ENCODE measurements around the gene ITFG2. TPM values are rescaled to one million over a fixed set of nuclear protein-coding genes. Genes with fewer than 3 reads are reported as not detected.

The ITFG2 gene
- total RNA-seq, 1 experiment from 2014 or later: 24.6 TPM

DNA sequence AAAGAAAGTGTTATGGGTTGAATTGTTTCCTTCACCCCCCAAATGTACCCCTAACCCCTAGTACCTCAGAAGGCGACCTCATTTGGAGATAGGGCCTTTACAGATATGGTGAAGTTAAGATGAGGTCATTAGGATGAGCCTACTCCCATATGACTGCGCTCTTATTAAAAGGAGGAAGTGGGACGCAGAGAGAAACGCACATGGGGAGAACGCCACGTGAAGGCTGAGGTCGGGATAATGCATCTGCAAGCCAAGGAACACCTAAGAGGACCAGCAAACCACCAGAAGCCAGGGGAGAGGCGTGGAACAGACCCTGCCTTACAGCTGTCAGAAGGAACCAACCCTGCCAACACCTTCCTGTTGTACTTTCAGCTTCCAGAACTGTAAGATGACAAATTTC is 24.1 kb downstream of the ITFG2 start:
- Histone ChIP-seq H3K9ac (ENCODE audit: low read length) (no peak overlapping the region), H3K36me3 (ENCODE audit: control insufficient read depth in 1 of 2, insufficient read depth in 2 of 2, low read length in 2 of 2) (0 out of 4 replicates have a peak, but pooled peaks cover 0 to 3% of the 10 kb centered on the region in 2 experiments), H3K9me3 (ENCODE audit: control insufficient read depth in 1 of 2, insufficient read depth in 1 of 2, low read depth in 1 of 2, low read length in 2 of 2) (no peaks in the 10 kb centered on the region), H2AFZ (ENCODE audit: low read depth, low read length, poor library complexity, severe bottlenecking) (no peak overlapping the region), H3K4me2 (ENCODE audit: low read length) (no peak overlapping the region), H3K79me2 (ENCODE audit: insufficient read depth, low read length) (no peaks in the 10 kb centered on the region), H3K27me3 (ENCODE audit: insufficient read depth, low read length) (no peaks in the 10 kb centered on the region), H3K27ac (ENCODE audit: low read depth, low read length) (no peak overlapping the region), H3K9me2 (ENCODE audit: insufficient read depth) (no peaks in the 10 kb centered on the region), H3K4me3 (replicated peaks in 1 of 2; ENCODE audit: low read depth in 1 of 2, low read length in 2 of 2) (no peak overlapping the region), H3K4me1 (ENCODE audit: control insufficient read depth in 1 of 2, insufficient read depth in 2 of 2, low read length in 2 of 2) (no peaks in the 10 kb centered on the region), H4K20me1 (ENCODE audit: insufficient read depth) (no peaks in the 10 kb centered on the region)
- POLR2A ChIA-PET: no interaction called here
- no peak for ATAC-seq
- no peak for TF ChIP-seq SIN3A (IDR thresholded peaks at IDR 0.05; ENCODE audit: low read depth)
- no peak for TF ChIP-seq SP1 (IDR thresholded peaks at IDR 0.05; ENCODE audit: low read depth)
- RAD21 ChIA-PET (ENCODE audit: low non-redundant PET in 1 of 2, low total read pairs in 2 of 2, uncharacterized antibody in 2 of 2, unreplicated experiment in 2 of 2): no interaction called here
- no peak for DNase-seq (ENCODE audit: low read depth, low spot score)
- no TSS peak for BruUV-seq (replicated peaks)
- intact Hi-C loops (cut with micrococcal nuclease): no loop called here
- CTCF ChIA-PET: no interaction called here

DNA sequence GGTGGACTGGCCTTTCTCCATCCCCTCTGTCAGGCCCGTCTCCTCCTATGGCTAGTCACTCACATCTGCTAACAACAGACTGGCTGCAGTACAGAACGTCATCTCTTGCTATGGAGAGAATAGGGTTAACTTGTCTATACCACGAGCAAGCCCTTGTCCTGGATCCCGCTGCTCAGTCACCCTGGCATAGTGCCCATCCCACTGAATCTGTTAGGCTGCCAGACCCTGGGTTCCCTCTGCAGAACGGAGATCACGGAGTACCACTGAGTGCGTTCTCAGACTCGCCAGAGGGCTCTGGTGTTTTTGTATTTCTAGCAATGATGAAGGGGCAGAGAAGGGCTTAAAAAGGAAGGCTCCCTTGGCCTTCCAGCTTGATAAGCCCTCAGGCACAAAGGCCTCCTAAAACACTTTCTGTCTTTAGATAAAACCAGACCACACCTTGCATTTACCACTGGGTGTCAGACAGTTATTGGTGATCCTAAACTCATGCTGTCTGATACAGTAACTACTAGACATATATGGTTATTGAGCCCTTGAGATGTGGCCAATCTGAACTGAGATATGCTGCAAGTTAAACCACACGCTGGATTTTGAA is 28.7 kb downstream of the ITFG2 start:
- BruUV-seq (replicated peaks): no TSS peak
- RAD21 ChIA-PET (ENCODE audit: low non-redundant PET in 1 of 2, low total read pairs in 2 of 2, uncharacterized antibody in 2 of 2, unreplicated experiment in 2 of 2): no interaction called here
- intact Hi-C loops (cut with micrococcal nuclease): no loop called here
- Histone ChIP-seq H3K79me2 (ENCODE audit: insufficient read depth, low read length) (no peaks in the 10 kb centered on the region), H4K20me1 (ENCODE audit: insufficient read depth) (no peaks in the 10 kb centered on the region), H2AFZ (ENCODE audit: low read depth, low read length, poor library complexity, severe bottlenecking) (no peak overlapping the region), H3K4me2 (ENCODE audit: low read length) (no peak overlapping the region), H3K9me3 (ENCODE audit: control insufficient read depth in 1 of 2, insufficient read depth in 1 of 2, low read depth in 1 of 2, low read length in 2 of 2) (no peaks in the 10 kb centered on the region), H3K27ac (ENCODE audit: low read depth, low read length) (no peak overlapping the region), H3K9me2 (ENCODE audit: insufficient read depth) (no peaks in the 10 kb centered on the region), H3K9ac (ENCODE audit: low read length) (no peak overlapping the region), H3K36me3 (ENCODE audit: control insufficient read depth in 1 of 2, insufficient read depth in 2 of 2, low read length in 2 of 2) (0 out of 4 replicates have a peak, but pooled peaks cover 0 to 3% of the 10 kb centered on the region in 2 experiments), H3K4me1 (ENCODE audit: control insufficient read depth in 1 of 2, insufficient read depth in 2 of 2, low read length in 2 of 2) (no peaks in the 10 kb centered on the region), H3K27me3 (ENCODE audit: insufficient read depth, low read length) (no peaks in the 10 kb centered on the region), H3K4me3 (replicated peaks in 1 of 2; ENCODE audit: low read depth in 1 of 2, low read length in 2 of 2) (no peak overlapping the region)
- POLR2A ChIA-PET: no interaction called here
- CTCF ChIA-PET: no interaction called here
- no peak for DNase-seq (ENCODE audit: low read depth, low spot score)
- no peak for ATAC-seq
- no peak for TF ChIP-seq SP1 (IDR thresholded peaks at IDR 0.05; ENCODE audit: low read depth)
- TF ChIP-seq EZH2 (IDR thresholded peaks at IDR 0.05): no peak
- no peak for TF ChIP-seq ZNF274 (IDR thresholded peaks at IDR 0.05; ENCODE audit: low read depth, low read length)
- no peak for TF ChIP-seq EZH2phosphoT487 (IDR thresholded peaks at IDR 0.05; ENCODE audit: borderline replicate concordance)
- no peak for TF ChIP-seq CEBPB (IDR thresholded peaks at IDR 0.05; ENCODE audit: low read depth)
- no peak for TF ChIP-seq ELF1 (IDR thresholded peaks at IDR 0.05; ENCODE audit: borderline replicate concordance, low read depth)
- TF ChIP-seq, protein P1, sequence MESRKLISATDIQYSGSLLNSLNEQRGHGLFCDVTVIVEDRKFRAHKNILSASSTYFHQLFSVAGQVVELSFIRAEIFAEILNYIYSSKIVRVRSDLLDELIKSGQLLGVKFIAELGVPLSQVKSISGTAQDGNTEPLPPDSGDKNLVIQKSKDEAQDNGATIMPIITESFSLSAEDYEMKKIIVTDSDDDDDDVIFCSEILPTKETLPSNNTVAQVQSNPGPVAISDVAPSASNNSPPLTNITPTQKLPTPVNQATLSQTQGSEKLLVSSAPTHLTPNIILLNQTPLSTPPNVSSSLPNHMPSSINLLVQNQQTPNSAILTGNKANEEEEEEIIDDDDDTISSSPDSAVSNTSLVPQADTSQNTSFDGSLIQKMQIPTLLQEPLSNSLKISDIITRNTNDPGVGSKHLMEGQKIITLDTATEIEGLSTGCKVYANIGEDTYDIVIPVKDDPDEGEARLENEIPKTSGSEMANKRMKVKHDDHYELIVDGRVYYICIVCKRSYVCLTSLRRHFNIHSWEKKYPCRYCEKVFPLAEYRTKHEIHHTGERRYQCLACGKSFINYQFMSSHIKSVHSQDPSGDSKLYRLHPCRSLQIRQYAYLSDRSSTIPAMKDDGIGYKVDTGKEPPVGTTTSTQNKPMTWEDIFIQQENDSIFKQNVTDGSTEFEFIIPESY (IDR thresholded peaks at IDR 0.05; ENCODE audit: extremely low read depth, insufficient replicate concordance, low read length): no peak
- no peak for TF ChIP-seq SRF (IDR thresholded peaks at IDR 0.05; ENCODE audit: low read depth)
- TF ChIP-seq, protein P2, sequence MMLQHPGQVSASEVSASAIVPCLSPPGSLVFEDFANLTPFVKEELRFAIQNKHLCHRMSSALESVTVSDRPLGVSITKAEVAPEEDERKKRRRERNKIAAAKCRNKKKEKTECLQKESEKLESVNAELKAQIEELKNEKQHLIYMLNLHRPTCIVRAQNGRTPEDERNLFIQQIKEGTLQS (IDR thresholded peaks at IDR 0.05): no peak
- TF ChIP-seq, protein P3, sequence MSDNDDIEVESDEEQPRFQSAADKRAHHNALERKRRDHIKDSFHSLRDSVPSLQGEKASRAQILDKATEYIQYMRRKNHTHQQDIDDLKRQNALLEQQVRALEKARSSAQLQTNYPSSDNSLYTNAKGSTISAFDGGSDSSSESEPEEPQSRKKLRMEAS (IDR thresholded peaks at IDR 0.05): no peak
- TF ChIP-seq, protein P4, sequence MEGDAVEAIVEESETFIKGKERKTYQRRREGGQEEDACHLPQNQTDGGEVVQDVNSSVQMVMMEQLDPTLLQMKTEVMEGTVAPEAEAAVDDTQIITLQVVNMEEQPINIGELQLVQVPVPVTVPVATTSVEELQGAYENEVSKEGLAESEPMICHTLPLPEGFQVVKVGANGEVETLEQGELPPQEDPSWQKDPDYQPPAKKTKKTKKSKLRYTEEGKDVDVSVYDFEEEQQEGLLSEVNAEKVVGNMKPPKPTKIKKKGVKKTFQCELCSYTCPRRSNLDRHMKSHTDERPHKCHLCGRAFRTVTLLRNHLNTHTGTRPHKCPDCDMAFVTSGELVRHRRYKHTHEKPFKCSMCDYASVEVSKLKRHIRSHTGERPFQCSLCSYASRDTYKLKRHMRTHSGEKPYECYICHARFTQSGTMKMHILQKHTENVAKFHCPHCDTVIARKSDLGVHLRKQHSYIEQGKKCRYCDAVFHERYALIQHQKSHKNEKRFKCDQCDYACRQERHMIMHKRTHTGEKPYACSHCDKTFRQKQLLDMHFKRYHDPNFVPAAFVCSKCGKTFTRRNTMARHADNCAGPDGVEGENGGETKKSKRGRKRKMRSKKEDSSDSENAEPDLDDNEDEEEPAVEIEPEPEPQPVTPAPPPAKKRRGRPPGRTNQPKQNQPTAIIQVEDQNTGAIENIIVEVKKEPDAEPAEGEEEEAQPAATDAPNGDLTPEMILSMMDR (IDR thresholded peaks at IDR 0.05 in 2 of 3, conservative IDR thresholded peaks at IDR 0.05 in 1 of 3; ENCODE audit: borderline replicate concordance in 1 of 3, insufficient read depth in 1 of 3, low read depth in 2 of 3, low read length in 2 of 3): no peak
- TF ChIP-seq JUND (IDR thresholded peaks at IDR 0.05): no peak

All from HCT116 (cell line).